Measurements from ENCODE around the gene CFAP74. TPM values are rescaled to one million over a fixed set of nuclear protein-coding genes. Genes with fewer than 3 reads are reported as not detected.

CFAP74 gene
- total and polyA plus RNA-seq, 7 donors, result 0.03 to 0.27 TPM; not detected in 5

- no peak overlapping the region for H3K4me3 ChIP-seq
- intact Hi-C loops (cut with DNase I), result loop anchor here (5.0 kb wide), 1 partner anchor 103 kb away; no protein-coding TSS in a partner anchor
- peaks cover 15 to 72% (median 60%) of the 10 kb centered on the region in 3 donors for H3K27me3 ChIP-seq
- peaks cover 0 to 34% (median 21%) of the 10 kb centered on the region in 4 donors for H3K4me1 ChIP-seq
- no peak for DNase-seq
- H3K27ac ChIP-seq, result no peak overlapping the region
- 66 to 69% methylated on average over 15 of the region's 15 CpGs for WGBS, 2 donors
- TF ChIP-seq EP300 (IDR thresholded peaks at IDR 0.05) (no peak), POLR2A (IDR thresholded peaks at IDR 0.05) (no peak), POLR2AphosphoS5 (IDR thresholded peaks at IDR 0.05) (peak in 1 of 4 donors; percentile 30), CTCF (IDR thresholded peaks at IDR 0.05) (no peak)
- H3K36me3 ChIP-seq, result no peaks in the 10 kb centered on the region
- H3K9me3 ChIP-seq, result no peaks in the 10 kb centered on the region
Observed at GRCh38 chr1:2045468-2046173, 42.0 kb upstream of the CFAP74 start.

- TF ChIP-seq EP300 (IDR thresholded peaks at IDR 0.05) (no peak), CTCF (IDR thresholded peaks at IDR 0.05) (peak; percentile 41 to 92 (median 55))
- H3K36me3 ChIP-seq, result no peaks in the 10 kb centered on the region
- no peaks in the 10 kb centered on the region for H3K9me3 ChIP-seq
- peak; percentile 80 for DNase-seq
- WGBS, 2 donors, result 9 to 11% methylated on average over 75 of the region's 75 CpGs
- H3K27ac ChIP-seq, result no peak overlapping the region
- intact Hi-C loops (cut with DNase I), result loop anchor here (5.0 kb wide), 1 partner anchor 102 kb away; no protein-coding TSS in a partner anchor
- peaks cover 6 to 63% (median 51%) of the 10 kb centered on the region in 3 donors for H3K27me3 ChIP-seq
- peaks cover 0 to 27% (median 14%) of the 10 kb centered on the region in 4 donors for H3K4me1 ChIP-seq
- H3K4me3 ChIP-seq, result peak overlapping the region in 3 of 4 donors; percentile 14 to 39 (median 38)
Observed at GRCh38 chr1:2044510-2045319, 41.1 kb upstream of the CFAP74 start.

- intact Hi-C loops (cut with DNase I), result no loop called here
- TF ChIP-seq POLR2A (IDR thresholded peaks at IDR 0.05) (no peak), POLR2AphosphoS5 (IDR thresholded peaks at IDR 0.05) (no peak), CTCF (IDR thresholded peaks at IDR 0.05) (no peak), EP300 (IDR thresholded peaks at IDR 0.05) (no peak)
- no peaks in the 10 kb centered on the region for H3K9me3 ChIP-seq
- 52 to 89% methylated on average over 4 of the region's 4 CpGs for WGBS, 2 donors
- H3K36me3 ChIP-seq, result no peaks in the 10 kb centered on the region
- peaks cover 0 to 23% (median 12%) of the 10 kb centered on the region in 4 donors for H3K4me1 ChIP-seq
- H3K27me3 ChIP-seq, result peaks cover 6 to 55% (median 43%) of the 10 kb centered on the region in 3 donors
- no peak overlapping the region for H3K4me3 ChIP-seq
- DNase-seq, result no peak
- H3K27ac ChIP-seq, result no peak overlapping the region
Observed at GRCh38 chr1:2043886-2044285, 40.3 kb upstream of the CFAP74 start.

- H3K27ac ChIP-seq, result no peak overlapping the region
- no peak for DNase-seq
- 22 to 63% methylated on average over 41 of the region's 41 CpGs for WGBS, 2 donors
- H3K36me3 ChIP-seq, result no peaks in the 10 kb centered on the region
- H3K4me1 ChIP-seq, result peaks cover 0 to 23% (median 12%) of the 10 kb centered on the region in 4 donors
- intact Hi-C loops (cut with DNase I), result no loop called here
- H3K4me3 ChIP-seq, result no peak overlapping the region
- peaks cover 0 to 2% (median 0%) of the 10 kb centered on the region in 4 donors for H3K9me3 ChIP-seq
- H3K27me3 ChIP-seq, result peaks cover 6 to 47% (median 35%) of the 10 kb centered on the region in 3 donors
- TF ChIP-seq CTCF (IDR thresholded peaks at IDR 0.05) (no peak), POLR2A (IDR thresholded peaks at IDR 0.05) (no peak), POLR2AphosphoS5 (IDR thresholded peaks at IDR 0.05) (no peak), EP300 (IDR thresholded peaks at IDR 0.05) (no peak)
Observed at GRCh38 chr1:2042830-2043773, 39.5 kb upstream of the CFAP74 start.

Measured in sigmoid colon (tissue), 7 donors.